Body of pancreas (tissue), 4 donors: ENCODE data around the gene BOC.

ENCODE experiments used
- POLR2A ChIP-seq, 3 donors: fragments of 450-650 bp; IDR thresholded peaks; one replicate each; pipeline ENCODE4 v1.6.1; 2016; ENCODE audit warnings: antibody characterized with exemption in 3 of 3, mild to moderate bottlenecking in 2 of 3
- TF ChIP-seq, protein P1 (sequence below), 7 experiments: fragments of 450-650 bp in 4 of 7; fragments of 200-600 bp in 3 of 7; sonication (generic) in 3 of 7; IDR thresholded peaks; one replicate each; pipeline ENCODE4 v1.5.1; 2016 to 2019; ENCODE audit warnings: antibody characterized with exemption in 7 of 7

DNA sequence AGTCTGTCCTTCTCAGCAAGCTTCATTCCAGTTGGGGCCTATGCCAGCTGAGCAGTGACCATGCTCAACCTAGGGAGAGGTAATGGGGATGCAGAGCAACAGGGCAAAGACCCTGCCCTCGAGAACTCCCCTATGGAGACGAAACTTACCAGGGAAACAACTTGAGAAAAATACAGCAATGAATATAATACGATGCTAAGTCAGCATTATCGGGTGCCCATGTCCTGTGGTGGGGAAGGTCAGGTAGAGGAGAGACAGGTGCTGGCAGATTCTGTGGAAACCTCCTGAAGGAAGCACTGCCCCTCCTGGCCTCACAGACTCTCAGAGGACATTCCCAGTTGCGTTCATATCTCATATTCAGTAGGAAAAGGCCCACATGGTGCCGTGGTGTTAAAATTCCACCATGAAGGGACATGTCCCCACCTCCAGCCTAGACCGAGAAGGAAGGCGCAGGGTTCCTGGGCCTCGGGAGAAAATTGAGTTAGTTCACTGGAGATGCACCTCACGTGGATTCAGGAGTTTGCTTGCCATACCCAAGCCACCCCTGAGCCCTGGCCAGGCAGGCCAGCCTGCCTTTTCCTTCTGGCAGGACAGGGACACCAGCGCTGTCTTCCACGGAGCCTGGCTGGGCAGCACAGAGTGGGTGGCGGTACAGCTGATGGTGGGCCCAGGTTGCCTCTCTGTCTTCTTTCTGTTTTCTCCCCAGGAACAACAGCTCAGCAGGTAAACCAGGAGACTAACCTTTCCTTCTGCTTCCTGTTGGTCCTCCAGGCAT lies 62.4 kb downstream of the BOC start:
- TF ChIP-seq, protein P1, sequence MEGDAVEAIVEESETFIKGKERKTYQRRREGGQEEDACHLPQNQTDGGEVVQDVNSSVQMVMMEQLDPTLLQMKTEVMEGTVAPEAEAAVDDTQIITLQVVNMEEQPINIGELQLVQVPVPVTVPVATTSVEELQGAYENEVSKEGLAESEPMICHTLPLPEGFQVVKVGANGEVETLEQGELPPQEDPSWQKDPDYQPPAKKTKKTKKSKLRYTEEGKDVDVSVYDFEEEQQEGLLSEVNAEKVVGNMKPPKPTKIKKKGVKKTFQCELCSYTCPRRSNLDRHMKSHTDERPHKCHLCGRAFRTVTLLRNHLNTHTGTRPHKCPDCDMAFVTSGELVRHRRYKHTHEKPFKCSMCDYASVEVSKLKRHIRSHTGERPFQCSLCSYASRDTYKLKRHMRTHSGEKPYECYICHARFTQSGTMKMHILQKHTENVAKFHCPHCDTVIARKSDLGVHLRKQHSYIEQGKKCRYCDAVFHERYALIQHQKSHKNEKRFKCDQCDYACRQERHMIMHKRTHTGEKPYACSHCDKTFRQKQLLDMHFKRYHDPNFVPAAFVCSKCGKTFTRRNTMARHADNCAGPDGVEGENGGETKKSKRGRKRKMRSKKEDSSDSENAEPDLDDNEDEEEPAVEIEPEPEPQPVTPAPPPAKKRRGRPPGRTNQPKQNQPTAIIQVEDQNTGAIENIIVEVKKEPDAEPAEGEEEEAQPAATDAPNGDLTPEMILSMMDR (IDR thresholded peaks at IDR 0.05): no peak
- no peak for TF ChIP-seq POLR2A (IDR thresholded peaks at IDR 0.05)
